ENCODE results near the gene TRPV6. TPM values are rescaled to one million over a fixed set of nuclear protein-coding genes. Genes with fewer than 3 reads are reported as not detected.

TRPV6 gene
- total RNA-seq, 1 experiment from 2014 or later: not detected

DNA sequence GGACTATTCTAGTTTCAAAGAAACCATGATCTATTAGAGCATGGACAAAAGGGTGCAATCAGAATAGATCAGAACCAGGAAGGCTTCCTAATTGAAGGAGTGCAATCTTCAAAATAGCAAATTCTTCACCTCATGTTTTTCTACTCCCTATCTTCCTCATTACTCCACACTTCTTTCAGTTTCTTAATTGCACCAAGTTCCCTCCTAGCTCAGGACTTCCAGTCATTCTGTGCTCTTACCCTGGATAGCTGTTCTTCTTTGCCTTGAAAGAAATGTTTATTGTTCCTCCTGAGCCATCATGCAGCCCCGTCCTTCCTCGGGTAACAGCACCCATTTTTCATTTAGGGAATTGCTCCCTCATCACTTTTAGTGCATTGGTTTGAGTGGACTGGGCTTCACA lies 24.9 kb upstream of the TRPV6 start:
- in situ Hi-C loops (cut with HindIII; ENCODE audit: low pct_unique_long_range_greater_than_20kb, low sequenced_read_pairs): no loop called here
- DNase-seq (ENCODE audit: low read depth, low spot score): no peak

GRCh38 chr7:142910031-142910433 lies 24.5 kb upstream of the TRPV6 start:
- in situ Hi-C loops (cut with HindIII; ENCODE audit: low pct_unique_long_range_greater_than_20kb, low sequenced_read_pairs): no loop called here

DNA sequence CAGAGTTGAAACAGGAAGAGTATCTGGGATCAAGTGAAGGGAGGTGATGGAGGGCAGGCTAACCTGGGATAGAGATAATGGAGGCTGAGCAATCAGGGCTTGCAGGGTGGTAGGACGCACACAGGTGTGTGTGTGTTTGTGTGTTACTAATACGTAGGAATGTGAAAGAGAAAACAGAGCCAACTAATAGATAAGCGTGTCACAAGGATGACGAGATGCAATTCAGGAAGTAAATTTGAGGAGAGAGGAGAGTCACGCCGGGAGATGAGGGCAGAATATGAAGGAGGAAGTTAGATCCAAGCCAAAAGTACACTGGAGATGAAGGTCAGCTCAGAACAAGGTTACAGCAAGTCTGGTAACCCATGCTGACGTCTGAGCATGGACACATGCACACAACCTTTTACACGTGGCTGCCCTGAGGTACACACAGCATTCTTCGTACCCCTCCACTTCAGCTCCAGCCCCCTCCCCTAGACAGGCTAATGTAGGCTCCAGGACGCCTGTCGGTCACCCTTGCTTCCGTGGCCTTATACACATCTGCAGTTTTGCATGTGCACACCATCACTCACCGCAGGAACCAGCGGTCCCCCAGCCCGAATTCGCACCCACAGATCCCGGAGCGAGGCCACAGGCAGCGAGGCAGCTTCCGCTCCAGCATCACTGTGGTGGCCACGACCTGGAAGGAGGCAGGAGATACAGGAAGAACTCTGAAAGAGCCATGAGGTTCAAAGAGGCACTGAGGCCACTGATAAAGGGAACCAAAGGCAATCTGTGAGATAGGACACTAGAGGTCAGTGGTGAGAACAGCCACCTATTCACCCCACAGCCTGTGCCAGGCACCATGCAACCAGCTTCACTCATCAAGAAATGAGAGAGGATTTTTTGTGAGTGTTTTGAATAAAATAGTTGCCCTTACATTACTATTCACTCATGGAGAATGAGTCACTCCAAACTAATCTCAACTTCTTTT lies 23.7 kb upstream of the TRPV6 start:
- in situ Hi-C loops (cut with HindIII; ENCODE audit: low pct_unique_long_range_greater_than_20kb, low sequenced_read_pairs): no loop called here

More at GRCh38 chr7:142910031-142910433, 24.5 kb upstream of the TRPV6 start:
- DNase-seq (ENCODE audit: low read depth, low spot score): no peak

GRCh38 chr7:142908290-142908689 lies 22.7 kb upstream of the TRPV6 start:
- no peak for DNase-seq (ENCODE audit: low read depth, low spot score)
- in situ Hi-C loops (cut with HindIII; ENCODE audit: low pct_unique_long_range_greater_than_20kb, low sequenced_read_pairs): no loop called here

More for the DNA sequence above, 23.7 kb upstream of the TRPV6 start:
- DNase-seq (ENCODE audit: low read depth, low spot score): peak; percentile 67

DNA sequence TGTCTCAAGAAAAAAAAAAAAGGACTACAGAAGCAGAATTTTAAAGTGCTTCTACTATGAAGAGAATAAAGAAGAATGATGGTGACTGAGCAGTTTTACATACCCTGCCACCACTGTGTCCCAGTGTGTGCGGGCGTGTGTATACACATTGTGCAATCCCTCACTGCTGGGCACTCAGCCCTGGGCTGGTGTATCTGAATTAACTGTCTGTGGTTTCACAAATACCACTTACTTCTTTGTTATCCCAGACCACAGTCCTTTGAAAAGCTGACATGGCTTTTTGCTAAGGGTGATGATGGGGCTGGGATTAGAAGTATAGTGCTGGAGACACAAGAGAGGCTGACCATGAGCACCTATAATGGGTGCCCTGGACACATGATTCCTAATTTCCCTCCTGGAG lies 21.1 kb upstream of the TRPV6 start:
- in situ Hi-C loops (cut with HindIII; ENCODE audit: low pct_unique_long_range_greater_than_20kb, low sequenced_read_pairs): no loop called here
- DNase-seq (ENCODE audit: low read depth, low spot score): no peak

DNA sequence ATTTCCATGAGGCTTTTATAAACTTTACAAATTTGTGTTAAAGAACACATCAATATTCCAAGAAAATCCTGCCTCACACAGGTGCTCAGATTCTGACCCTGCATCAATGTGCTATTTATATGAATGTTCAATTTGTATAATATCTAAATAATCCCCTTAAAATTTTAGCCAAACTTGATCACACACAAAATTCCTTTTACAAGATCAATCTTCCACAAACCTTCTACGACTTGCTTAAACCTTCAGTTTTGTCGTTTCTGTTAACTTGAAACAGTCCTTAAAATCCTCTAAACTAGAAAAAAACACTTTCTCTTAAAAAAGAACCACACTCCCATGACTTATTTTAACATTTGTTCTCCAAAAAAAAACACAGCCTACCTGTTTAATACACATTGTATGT lies 20.2 kb upstream of the TRPV6 start:
- no peak for DNase-seq (ENCODE audit: low read depth, low spot score)
- in situ Hi-C loops (cut with HindIII; ENCODE audit: low pct_unique_long_range_greater_than_20kb, low sequenced_read_pairs): no loop called here

DNA sequence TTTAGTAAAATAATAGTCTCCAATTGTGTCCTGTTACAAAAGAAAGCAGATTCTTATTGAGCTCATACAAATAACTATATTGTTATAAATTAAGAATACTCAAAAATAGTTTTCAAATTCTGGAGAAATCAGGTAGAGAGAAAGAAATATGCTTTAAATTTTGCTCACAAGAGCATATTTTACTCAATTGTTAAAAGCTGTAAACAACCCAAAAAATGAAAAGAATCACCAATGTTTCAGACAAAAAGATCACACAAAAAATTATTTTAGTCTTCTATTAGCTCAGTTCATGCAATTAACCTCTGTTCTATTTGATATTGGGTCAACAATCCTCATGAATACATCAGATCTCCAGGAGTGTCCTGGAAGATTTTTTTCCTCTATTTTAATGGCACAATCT lies 18.6 kb upstream of the TRPV6 start:
- in situ Hi-C loops (cut with HindIII; ENCODE audit: low pct_unique_long_range_greater_than_20kb, low sequenced_read_pairs): no loop called here
- no peak for DNase-seq (ENCODE audit: low read depth, low spot score)

GRCh38 chr7:142901426-142902259 lies 16.1 kb upstream of the TRPV6 start:
- DNase-seq (ENCODE audit: low read depth, low spot score): no peak
- in situ Hi-C loops (cut with HindIII; ENCODE audit: low pct_unique_long_range_greater_than_20kb, low sequenced_read_pairs): no loop called here

- in situ Hi-C loops (cut with HindIII; ENCODE audit: low pct_unique_long_range_greater_than_20kb, low sequenced_read_pairs): no loop called here
- no peak for DNase-seq (ENCODE audit: low read depth, low spot score)
These were observed 14.1 kb upstream of the TRPV6 start for GRCh38 chr7:142899661-142900060.

GRCh38 chr7:142898377-142899170 lies 13.0 kb upstream of the TRPV6 start:
- no peak for DNase-seq (ENCODE audit: low read depth, low spot score)
- in situ Hi-C loops (cut with HindIII; ENCODE audit: low pct_unique_long_range_greater_than_20kb, low sequenced_read_pairs): no loop called here

GRCh38 chr7:142897691-142898090 lies 12.1 kb upstream of the TRPV6 start:
- in situ Hi-C loops (cut with HindIII; ENCODE audit: low pct_unique_long_range_greater_than_20kb, low sequenced_read_pairs): no loop called here

DNA sequence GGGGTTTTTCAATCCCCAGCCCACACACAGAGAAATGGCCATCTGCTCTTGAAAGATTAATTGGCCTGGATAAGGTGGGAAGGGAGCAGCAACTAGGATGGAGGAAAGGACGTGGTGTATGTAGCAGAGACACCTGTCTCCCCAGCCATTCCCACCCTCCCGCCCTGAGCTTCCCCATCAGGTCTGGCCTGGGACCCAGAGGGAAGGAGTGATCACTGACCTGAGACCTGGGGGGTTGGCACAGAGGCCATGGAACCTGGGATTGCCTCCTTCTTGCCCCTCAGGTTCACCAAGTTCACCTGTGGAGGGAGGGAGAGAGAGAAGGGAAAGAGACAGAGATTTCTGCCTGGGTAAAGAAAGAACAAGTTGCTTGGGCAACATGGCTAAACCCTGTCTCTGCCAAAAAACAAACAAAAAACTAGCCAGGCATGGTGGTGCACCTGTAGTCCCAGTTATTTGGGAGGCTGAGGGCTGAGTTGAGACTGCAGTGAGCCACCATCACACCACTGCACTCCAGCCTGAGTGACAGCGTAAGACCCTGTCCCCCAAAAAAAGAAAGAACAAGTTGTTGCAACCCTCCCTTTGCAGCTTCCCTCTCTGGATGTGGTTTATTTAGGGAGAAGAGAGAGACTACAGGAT lies 11.3 kb upstream of the TRPV6 start:
- no peak for DNase-seq (ENCODE audit: low read depth, low spot score)
- in situ Hi-C loops (cut with HindIII; ENCODE audit: low pct_unique_long_range_greater_than_20kb, low sequenced_read_pairs): no loop called here

More at GRCh38 chr7:142897691-142898090, 12.1 kb upstream of the TRPV6 start:
- DNase-seq (ENCODE audit: low read depth, low spot score): no peak

GRCh38 chr7:142896151-142896550 lies 10.6 kb upstream of the TRPV6 start:
- DNase-seq (ENCODE audit: low read depth, low spot score): no peak
- in situ Hi-C loops (cut with HindIII; ENCODE audit: low pct_unique_long_range_greater_than_20kb, low sequenced_read_pairs): no loop called here

- DNase-seq (ENCODE audit: low read depth, low spot score): no peak
- in situ Hi-C loops (cut with HindIII; ENCODE audit: low pct_unique_long_range_greater_than_20kb, low sequenced_read_pairs): no loop called here
These were observed 9.5 kb upstream of the TRPV6 start for GRCh38 chr7:142894985-142895593.

DNA sequence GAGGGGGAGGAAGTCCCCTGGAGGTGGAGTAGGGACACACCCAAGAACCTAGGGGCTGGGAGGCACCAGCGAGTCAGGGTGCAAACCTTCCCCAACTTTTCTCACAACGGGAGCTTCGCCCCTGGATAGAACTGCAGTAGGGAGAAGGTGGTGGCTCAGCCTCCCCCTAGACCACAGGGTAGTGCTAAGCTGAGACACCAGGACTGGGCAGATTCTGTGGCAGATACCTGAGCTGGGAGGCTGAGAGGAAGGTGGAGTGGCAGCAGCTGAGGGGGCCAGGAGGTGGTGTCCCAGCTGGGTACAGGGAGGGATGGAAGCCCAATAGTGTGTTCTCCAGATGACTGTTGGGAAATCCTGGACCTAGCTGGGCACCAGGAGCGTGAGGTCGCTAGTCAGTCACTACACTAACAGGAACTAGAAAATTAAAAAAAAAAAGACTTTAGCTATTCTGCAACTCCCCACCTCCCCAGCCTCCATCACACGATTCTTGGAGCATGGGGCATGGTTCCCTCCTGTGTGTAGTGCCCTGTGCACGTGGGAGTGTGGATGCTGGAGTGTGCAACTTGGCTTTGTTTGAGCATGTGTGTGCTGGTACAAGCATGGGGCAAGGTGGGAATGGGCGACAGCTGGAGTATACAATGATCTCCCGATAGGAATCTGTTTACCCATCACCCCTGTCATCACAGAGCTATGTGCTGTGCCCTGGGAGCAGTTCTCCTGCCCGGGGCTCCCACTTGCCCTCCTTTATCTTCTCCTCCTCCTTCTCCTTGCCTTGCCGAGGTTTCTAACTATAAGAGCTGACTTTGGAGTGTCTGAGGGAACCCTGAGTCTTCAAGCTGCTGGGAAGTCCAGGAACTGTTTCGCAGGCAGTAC lies 8.8 kb upstream of the TRPV6 start:
- DNase-seq (ENCODE audit: low read depth, low spot score): no peak
- in situ Hi-C loops (cut with HindIII; ENCODE audit: low pct_unique_long_range_greater_than_20kb, low sequenced_read_pairs): no loop called here

DNA sequence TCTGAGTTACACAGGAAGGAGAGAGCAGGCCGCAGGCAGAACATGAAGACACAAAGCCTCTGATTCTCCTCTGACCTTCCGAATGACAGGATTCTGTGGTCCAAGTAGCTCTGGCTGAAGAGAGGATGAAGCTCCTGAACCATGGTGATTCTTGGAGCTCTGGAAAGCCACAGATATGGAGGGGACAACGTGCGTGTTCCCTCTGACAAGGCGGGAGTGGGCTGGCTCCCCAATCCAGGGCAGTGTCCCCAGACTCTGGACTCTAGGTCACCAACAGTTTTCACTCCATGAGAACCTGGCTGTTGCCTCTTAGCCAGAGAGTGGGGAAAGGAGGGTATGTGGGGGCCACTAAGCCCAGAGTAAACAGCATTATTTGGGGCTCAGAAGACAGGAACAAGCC lies 7.4 kb upstream of the TRPV6 start:
- in situ Hi-C loops (cut with HindIII; ENCODE audit: low pct_unique_long_range_greater_than_20kb, low sequenced_read_pairs): no loop called here
- DNase-seq (ENCODE audit: low read depth, low spot score): peak; percentile 40
